Inferior parietal cortex (tissue), 1 donor: Measurements from ENCODE around the gene RAD51B.
"Not testable (repeated sequence)": the region's sequence is repeated elsewhere in the genome, so short reads cannot be mapped to it uniquely, and the experiment has no call there.

Experiments
- DNase-seq: peaks from one replicate; pipeline ENCODE4 v3.0.0-alpha.2; 2016; ENCODE audit errors: extremely low spot score

Gene RAD51B

DNA sequence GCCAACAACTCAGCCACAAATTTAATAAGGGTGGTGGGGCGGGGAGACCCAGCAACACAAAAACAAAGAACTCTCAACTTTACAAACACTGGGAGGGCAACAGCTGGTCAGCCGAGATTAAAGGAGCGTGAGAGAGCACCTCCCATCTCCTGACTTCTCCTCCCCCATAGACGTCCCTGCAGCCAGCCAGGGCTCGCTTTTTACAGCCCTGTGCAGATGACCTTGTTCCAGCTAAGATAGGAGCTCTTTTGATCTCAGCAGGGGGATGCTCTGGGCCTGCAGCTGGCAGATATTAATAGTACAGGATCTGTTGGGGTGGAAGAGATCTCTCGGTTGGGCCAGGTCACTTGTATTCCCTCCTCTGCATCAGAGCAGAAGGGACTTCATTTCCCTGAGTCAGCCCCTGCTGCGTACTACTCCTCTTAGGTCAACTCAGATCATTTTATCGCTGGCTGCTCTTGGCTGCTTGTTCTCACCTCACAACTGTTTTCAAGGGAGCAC is 475.8 kb downstream of the RAD51B start:
- DNase-seq = no peak

DNA sequence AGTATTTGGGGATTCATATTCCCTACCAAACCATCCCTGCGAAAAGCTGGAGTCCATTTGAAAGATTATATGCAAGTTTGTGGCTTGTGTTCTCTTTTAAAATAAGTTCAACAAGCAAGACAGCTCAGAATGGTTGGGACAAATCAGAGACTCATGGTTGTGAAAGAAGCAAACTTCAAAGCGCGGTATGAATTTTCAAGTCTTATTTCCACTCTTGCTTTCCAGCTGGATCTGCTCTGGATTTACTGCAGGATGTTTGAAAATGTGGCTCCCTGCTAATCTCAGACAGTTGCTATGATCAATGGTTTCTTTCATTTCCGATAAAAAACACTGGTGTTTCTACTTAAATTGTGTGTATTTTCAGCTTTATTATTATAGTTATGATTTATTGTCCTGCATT is 477.5 kb downstream of the RAD51B start:
- DNase-seq = no peak

DNA sequence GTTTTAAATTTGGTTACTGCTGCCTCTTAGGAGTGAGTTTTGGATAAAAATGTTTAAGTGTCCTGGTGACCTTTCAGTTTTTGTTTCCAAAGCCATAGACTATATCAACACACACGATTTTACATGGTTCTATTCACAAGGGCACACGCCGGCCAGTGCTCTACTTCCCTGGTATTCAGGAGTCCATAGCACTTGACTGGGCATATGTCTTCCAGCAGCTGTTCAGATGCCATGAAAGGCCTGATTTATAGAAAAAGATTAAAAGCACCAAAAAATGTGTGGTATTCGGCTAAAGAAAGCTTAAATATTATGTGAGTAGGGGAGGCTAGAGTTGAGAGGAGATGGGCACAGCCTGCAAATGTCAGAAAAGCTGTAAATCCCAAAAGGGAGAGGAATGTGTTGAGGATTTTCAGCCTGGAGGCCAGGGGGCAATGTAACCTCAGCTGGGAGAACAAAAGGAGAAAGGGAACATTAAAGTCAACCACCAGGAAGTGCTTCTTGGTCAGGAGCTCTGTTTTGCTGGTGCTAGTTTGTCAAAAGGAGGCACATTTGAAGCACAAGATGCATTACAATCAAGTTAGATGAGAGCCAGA is 478.4 kb downstream of the RAD51B start:
- no peak for DNase-seq

DNA sequence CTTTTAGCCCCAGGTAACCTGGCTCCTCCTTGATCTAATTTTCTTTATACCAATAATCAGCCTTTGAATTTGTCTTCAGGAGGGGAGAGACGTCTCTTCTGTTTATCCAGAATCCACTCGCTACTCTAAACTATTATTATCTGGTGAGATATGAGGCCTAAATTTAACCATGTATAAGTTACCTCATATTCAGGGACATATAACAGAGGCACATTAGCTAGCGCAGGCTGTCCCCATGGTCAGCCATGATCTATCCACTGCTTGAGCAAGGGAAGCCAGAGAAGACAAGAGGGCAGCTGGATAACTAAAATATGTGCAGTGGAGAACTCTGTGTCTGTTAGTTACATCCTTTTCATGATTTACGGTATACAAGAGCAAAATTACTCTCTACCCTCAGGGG is 481.0 kb downstream of the RAD51B start:
- no peak for DNase-seq

DNA sequence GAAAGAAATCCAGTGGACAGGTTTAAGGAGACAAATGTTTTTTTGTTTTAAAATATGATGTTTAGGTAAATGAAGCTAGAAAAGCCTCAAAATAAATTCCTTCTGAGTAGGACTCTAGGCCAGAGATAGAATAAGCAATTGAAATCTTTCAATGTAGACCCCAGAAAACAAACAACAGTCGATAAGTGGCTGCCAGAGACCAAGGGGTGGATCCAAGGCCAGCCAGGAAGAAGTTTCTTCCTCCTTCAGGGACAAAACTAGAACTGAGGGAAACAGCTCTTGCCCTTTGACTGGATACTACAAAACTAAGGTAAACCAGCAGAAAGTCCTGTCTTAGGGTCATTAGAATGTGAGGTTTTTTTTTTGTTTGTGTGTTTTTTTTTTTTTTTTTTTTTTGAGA is 481.6 kb downstream of the RAD51B start:
- no peak for DNase-seq

DNA sequence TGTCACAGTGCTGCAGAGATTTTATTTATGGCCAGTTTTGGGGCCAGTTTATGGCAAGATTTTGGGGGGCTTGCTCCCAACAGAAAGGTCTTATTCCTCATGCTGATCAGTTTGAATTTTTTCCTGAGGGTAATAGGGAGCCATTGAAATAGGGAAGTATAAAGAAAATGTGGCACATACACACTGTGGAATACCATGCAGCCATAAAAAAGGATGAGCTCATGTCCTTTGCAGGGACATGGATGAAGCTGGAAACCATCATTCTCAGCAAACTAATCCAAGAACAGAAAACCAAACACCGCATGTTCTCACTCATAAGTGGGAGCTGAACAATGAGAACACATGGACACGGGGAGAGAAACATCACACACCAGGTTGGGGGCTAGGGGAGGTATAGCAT is 483.4 kb downstream of the RAD51B start:
- not testable (repeated sequence) for DNase-seq

DNA sequence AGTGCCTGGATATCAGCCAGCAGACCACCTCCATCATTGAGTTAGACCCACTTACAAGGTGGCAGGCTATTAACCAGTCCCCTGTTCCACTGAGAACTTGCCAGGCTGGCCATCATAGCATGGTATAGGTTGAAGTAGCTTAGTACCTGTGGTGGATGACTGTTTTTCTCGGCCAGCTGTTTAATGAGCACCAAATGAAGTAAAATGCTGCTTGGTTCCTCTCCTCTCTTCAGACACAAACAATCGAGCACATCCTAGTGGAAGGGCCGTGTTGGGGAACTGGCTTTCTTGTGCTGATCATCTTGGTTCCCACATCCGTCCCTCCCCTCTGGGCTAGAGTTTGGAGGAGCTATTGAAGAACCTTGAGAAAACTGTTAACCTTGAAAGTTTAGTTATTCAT is 486.2 kb downstream of the RAD51B start:
- DNase-seq = no peak

DNA sequence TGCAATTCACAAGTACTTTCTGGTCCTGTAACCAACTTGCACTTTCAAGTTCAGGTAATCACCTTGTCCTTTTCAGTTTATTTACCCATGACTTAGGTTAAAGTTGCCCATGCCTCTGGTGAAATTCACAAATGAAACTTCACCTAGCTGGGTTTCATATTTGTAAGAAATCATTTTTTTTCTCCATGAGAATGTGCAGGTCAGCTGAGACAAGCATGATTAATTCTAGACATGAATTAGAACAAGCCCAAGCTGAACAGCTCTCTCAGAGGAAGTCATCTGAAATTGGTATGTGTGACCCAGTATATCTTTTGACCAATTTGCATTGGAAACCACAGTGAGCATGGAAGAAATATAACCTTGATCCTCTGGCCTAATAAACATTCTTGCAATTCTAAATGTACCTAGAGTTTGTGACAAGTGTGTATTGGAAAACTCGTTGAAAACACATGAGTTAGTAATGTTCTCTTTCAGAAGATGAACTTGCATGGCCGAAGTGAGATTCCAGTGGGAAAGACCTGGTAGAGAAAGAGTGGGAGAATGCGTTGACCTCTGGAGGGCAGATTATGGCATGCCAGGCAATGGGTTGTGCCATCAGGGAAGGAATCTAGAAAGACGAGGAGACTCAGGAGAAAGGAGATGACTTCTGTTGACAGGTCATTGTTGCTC is 486.8 kb downstream of the RAD51B start:
- DNase-seq = no peak

DNA sequence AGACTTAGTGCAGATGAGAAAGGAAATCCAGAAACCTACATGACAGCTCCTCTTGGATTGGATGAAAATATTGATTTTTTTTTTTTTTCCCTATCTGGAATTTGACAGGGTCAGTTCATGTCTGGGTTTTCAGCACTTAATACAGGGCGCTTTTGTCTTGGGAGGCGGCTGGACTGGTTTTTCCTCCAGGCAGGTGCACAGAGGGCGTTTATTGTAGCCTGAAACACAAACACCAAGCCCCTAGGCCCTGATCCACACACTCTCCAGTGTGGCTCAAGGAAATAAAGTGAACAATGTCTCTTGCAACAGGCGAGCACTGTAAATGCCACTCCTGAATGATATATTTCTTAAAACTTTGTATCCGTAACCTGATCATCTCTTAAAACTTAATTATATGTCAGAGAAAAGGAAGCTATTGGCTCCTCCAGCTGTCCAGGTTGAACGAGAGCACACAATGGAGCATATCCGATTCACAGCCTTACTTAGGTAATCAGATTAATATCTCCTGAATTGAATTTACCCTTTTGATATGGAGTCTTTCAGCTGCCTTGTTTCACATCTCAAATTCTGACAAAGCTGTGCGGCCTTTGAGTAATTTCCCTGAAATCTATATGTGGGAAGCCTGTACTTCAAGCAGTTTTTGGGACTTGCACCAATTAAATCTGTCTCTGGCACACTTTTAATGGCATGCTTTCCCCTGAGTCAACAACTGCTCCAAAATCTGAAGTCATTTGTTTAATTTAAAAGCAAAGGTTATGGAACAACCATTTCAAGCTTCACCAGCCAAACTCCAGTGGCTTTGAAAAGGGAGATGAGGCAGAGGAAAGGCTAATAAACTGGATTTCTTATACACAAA is 487.6 kb downstream of the RAD51B start:
- no peak for DNase-seq

DNA sequence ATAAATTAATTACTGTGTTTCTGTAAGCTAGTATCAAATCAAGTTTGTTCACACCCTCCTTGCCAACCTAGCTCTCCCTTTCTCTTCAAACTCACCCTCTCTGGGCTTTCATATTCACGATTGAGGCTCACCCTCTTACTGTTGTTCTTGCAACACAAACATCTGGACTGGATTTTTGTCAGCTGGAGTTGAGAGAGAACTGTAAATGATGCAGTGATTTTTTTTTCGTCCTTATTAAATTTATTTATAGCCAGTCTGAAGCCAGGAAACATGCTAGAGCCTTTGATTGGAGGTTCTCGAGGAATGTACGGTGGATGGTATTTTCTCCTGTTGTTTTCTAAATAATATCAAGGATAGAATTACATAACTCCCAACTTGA is 488.2 kb downstream of the RAD51B start:
- DNase-seq = no peak

DNA sequence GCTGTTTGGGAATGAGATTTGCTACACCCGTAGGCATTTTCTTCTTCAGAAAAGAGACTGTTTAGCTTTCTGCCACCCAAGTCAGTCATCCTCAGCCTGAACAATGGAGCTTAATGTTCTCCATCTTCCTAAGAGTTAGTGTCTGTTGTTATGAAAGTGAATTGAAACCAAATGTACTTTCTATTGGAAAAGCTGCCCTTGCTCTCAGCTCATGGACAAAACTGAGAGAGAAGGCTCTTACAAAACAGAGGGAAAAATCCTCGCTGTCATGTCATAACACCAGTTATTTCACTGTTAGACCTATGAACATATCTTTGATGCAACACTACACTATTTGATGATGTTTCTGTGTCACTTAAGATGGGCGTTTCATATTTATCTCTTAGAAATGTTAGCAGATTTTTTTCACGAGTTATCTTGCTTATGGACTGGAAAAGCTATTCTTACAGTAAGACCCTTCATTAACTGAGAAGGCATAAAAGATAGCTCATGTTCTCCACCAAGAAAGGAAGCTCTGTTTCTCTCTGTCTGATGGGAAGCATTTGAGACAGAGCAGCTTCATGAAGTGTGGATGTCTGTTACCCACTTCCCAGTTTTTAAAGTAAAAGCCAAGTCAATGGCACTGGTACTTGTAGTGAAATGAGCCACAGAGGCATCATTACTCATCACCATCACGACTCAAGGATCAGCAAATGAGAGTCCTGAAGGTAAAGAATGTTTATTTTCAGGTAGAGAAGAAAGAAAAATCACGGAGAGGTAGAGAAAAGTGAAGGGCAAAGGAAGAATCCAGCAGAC is 489.3 kb downstream of the RAD51B start:
- DNase-seq = no peak

DNA sequence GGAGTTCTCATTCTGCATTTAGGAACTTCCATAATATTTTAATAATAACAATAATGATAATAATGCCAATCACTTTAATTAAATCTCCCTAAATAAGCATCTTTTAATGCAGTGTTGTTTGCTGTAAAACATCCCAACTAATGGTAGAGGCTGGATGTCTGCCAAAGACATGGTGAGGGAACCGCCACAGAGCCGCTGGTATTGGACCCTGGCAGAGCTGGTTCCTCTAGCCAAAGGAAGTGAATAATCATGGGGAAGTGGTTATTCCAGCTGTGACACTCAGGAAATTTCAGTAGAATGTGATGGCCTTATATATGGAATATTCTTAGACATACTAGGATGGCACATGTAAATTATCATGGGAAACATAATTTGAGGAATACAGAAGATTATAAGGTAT is 490.0 kb downstream of the RAD51B start:
- DNase-seq = no peak

DNA sequence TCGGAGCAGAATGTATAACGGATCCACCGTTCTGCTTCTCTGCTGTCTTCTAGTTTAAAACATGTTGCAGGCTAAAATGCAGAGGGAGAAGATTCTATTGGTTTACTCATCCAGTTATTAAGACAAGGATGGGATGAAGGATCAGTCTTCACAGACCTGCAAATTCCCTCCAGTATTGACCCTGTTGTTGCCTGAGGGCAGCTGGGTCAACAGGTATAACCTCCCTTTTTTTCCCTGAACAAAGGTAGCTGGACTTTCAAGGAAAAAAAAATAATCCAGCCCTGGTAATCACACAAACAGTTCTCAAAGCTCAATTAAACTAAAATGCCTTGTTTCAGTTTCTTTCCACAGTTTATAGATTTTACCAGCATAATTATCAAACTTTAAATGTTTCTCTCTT is 492.7 kb downstream of the RAD51B start:
- no peak for DNase-seq

DNA sequence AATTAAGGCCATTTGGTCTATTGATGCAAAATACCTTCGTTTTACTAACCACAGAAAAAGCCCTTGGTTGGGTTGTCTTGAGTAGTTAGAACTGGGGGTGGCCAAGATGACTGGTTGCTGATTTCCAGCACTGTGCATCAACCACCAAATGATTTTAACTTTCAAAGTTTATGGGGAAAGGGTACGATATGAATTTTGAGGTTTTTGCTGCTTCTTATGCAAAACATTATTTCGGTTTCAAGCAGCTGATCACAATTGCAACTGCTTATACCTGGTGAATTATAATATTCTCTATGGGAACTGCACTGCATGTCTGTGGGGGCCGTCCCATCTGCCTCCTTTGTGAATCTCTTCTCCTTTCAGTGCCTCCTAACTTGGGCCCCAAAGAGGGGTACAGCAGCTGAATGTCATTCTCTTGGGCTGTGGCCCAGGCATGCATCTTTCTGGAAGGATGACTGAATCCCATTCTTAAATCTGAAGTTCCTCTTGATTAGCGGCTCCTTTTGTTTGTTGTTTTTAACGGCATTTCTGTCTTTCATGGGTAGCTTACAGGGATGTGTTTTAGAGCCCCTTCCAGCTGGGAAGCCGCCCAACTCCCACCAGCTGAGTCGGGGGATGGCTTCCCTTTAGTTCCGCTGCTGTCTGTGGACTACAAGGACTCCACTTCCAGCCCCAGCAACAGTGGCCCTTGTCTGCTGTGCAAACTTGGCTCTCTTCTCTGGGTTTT is 493.5 kb downstream of the RAD51B start:
- no peak for DNase-seq

DNA sequence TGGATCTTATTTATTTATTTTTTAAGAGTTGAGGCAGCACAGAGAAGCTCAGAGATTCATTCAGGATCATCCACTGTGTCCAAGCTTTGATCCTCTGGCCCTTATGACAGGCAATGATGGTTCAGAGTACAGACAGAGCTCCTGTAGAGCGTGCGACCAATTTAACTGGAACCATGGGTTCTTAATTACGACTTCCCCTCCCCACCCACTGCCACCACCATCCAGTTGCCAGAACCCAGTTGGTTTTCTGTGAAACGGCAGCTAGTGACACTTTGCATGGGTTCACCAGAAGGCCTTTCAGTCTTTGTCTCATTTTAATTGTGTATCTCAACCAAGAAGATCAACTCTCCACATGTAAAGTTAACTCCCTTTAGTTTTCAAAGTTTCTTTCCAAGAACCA is 495.1 kb downstream of the RAD51B start:
- DNase-seq = no peak

DNA sequence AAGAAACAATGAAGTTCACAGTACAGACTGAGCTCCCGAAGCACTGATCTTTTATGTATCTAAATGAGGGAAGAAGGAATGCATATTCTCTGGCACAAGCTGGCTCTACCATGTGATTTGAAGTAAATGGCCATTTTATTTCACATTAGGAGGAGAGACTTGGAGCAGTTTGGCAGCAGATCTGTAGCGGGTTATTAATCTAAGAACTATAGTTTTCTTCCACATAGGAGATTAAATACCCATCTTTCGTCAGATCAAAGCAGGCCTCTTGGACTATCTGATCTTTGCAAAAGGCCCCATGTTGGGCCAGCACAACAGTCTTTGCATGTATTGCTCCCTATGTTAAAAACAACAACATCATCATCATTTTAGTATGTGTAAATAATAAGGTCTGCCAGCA is 495.5 kb downstream of the RAD51B start:
- DNase-seq = no peak

DNA sequence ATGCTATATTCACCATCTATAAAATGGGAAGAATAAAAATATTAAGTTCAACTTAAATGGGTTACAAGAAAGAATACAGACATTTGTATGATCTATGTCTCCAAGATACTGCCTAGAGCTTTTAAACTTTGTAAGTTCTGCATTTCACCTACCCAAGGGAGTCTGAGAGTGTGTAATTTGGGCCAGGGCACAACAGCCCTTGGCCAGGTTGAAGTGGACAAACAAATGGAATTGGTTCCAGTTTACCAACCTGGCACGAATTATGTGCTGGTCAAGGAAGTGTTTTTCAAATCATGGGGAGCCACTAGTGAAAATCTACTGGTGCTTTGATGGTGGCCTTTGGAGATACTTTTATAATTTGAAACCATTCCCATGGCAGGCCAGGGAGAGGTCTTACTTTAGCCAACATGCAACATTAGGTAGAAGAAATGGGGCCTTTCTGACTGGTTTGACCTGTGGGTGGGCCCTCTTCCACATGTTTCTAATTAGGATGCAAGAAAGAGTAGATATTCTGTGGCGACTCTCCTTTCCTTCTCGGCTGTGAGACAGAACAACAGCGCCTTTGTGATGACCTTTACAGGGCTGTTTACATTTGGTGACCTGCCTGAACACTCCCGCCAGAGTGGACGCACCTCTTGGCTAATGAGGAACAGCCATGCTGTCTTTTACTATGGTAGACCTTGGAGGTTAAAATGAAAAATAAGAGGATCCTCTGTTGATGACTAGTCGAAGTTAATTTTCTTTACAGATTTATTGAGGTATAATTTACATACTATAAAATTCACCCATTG is 496.7 kb downstream of the RAD51B start:
- DNase-seq = no peak

DNA sequence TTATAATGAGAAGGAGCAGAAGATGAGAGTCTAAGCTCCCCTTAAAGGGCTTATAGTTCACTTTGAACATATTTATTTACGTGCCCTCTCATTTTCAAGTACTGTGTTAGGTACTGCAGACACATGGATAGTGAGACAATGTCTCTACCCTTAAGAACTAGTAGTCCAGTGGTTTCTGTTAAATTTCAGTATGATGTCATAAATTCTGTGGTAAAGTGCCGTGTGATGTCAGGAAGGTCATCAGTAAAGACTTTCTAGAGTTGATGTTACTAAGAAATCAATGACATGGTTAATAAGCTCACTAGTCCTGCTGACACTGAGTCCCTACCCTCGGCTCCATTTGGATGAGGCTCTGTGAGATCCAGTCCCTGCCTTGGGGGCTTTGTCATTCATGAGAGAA is 497.7 kb downstream of the RAD51B start:
- no peak for DNase-seq

DNA sequence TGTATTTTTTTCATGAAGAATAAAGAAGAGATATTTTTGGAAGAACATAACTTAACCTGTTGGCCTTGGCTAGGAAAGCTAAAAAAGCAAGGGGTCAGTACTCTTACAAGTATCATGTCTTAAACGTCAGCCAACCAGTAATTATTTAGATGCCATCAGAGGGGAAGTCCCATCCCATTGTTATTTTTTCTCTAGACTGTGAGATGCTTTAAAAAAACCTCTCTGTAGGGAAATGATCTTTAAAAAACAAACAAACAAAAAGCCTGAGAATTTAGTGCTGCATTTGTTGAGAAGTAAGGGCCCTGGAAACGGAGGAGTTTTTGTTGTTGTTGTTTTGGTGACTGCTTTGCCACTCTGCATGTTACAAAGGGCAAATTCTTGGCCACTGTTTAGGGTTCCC is 499.2 kb downstream of the RAD51B start:
- no peak for DNase-seq

DNA sequence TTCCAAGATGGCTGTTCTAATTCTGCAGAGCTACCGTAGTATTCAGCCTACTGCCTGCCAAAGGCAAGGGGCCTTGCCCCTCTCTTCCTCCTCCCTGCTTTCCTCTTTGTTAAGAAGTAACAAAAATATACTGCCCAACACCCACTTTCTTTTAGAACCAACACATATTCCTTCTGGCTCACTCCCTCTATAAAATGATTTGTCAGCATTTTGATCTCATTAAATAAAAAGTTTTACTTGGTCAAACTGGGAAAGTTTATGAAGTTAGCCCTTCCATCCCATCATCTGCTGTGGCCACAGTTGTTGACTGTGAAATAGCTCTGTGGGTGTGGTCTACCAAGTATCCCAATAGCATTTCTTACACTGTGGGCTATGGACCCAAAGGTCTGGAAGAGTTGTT is 500.9 kb downstream of the RAD51B start:
- no peak for DNase-seq
